AG04450 (cell line): ENCODE data around the gene ZNF318. TPM values are rescaled to one million over a fixed set of nuclear protein-coding genes. Genes with fewer than 3 reads are reported as not detected.
"Not testable (repeated sequence)": the region's sequence is repeated elsewhere in the genome, so short reads cannot be mapped to it uniquely, and the experiment has no call there.

Source experiments
- CTCF ChIA-PET: fragments of 300-600, 350-600 bp; formaldehyde crosslinking; extraction: SDS; loops from one replicate; lab custom pipeline; 2022; ENCODE audit warnings: antibody characterized with exemption, inconsistent platforms; lab: Charles Lee
- POLR2A ChIA-PET: fragments of 350-600 bp; formaldehyde crosslinking; extraction: SDS; loops from one replicate; lab custom pipeline; 2021; ENCODE audit warnings: antibody characterized with exemption, inconsistent platforms; lab: Yijun Ruan, JAX
- DNase-seq: peaks from one replicate; pipeline ENCODE4 v3.0.0-alpha.2; 2011; ENCODE audit warnings: low read depth, low spot score
- H3K27ac ChIP-seq: one replicate; pipeline ENCODE4 v1.5.1; 2012; ENCODE audit warnings: low read depth, low read length, control low read depth
- H3K27me3 ChIP-seq: one replicate; pipeline ENCODE4 v1.6.0; 2012; ENCODE audit warnings: low read length; ENCODE audit not compliant: control insufficient read depth, insufficient read depth
- H3K4me3 ChIP-seq: 2 replicates; pipeline ENCODE4 v1.5.1; 2011; ENCODE audit warnings: mild to moderate bottlenecking, low read depth, low read length, control low read depth
- H3K9me3 ChIP-seq: 2 replicates; pipeline ENCODE4 v1.5.1; 2012; ENCODE audit warnings: low read length; ENCODE audit not compliant: control insufficient read depth, insufficient read depth
- CTCF ChIP-seq: IDR thresholded peaks from 2 replicates; pipeline ENCODE4 v1.5.1; 2011; ENCODE audit warnings: low read depth, low read length, control low read depth, inconsistent platforms
- polyA minus RNA-seq: library from RNA; depleted of rRNA, polyadenylated mRNA; stranded (reverse); fragments of >200 nt; gene quantifications from 2 replicates; pipeline ENCODE4 v1.2.3, GENCODE V29; 2011; rRNA and poly(A)+ RNA removed
- polyA plus RNA-seq: library from polyadenylated mRNA; depleted of rRNA; stranded (reverse); fragments of >200 nt; gene quantifications from 2 replicates; pipeline ENCODE4 v1.2.3, GENCODE V29; 2011; rRNA removed

The ZNF318 gene
- polyA plus RNA-seq: 12.5 and 14.9 TPM in 2 replicates
- polyA minus RNA-seq: 26.5 and 27.6 TPM in 2 replicates

GRCh38 chr6:43369174-43370002, at the start of gene ZNF318:
Gene ZNF318 (minus strand): TSS chr6:43369647. CDS start chr6:43369365, 282 bp downstream.
- POLR2A ChIA-PET: interaction anchor here (0.6 to 2.5 kb wide), 8 partner anchors 9 to 1788 kb away, joined by 3 to 10 read pairs (median 4); partner anchors contain the start of genes ABCC10, DNPH1 and YIPF3
- Histone ChIP-seq H3K27ac (peak within 1 kb of the TSS; percentile 65), H3K4me3 (peak within 1 kb of the TSS; percentile 75), H3K9me3 (no peaks in the 10 kb centered on the region), H3K27me3 (no peaks in the 10 kb centered on the region)
- peak; percentile 93 for DNase-seq
- CTCF ChIA-PET: no interaction called here
- TF ChIP-seq CTCF: no peak

- DNase-seq: no peak
- ChIA-PET POLR2A (no interaction called here), CTCF (no interaction called here)
- Histone ChIP-seq H3K9me3 (peaks cover 15% of the 10 kb centered on the region; the same call in 1 of the 2 replicates), H3K27me3 (peaks cover 6% of the 10 kb centered on the region), H3K4me3 (no peak overlapping the region), H3K27ac (no peak overlapping the region)
- TF ChIP-seq CTCF: no peak
These were observed 47.5 kb upstream of the ZNF318 start for GRCh38 chr6:43416935-43417334.

GRCh38 chr6:43415275-43415674, 45.8 kb upstream of the ZNF318 start:
- peaks cover 15% of the 10 kb centered on the region; the same call in 1 of the 2 replicates for H3K9me3 ChIP-seq
- ChIA-PET CTCF (interaction anchor here (1.0 kb wide), 1 partner anchor 29 kb away, joined by 3 read pairs; no protein-coding TSS in a partner anchor), POLR2A (interaction anchor here (1.2 kb wide), 1 partner anchor 12 kb away, joined by 7 read pairs; the partner anchor contains the start of gene ABCC10)
- H3K27me3 ChIP-seq, H3K27ac ChIP-seq, DNase-seq, H3K4me3 ChIP-seq: not testable (repeated sequence)

DNA sequence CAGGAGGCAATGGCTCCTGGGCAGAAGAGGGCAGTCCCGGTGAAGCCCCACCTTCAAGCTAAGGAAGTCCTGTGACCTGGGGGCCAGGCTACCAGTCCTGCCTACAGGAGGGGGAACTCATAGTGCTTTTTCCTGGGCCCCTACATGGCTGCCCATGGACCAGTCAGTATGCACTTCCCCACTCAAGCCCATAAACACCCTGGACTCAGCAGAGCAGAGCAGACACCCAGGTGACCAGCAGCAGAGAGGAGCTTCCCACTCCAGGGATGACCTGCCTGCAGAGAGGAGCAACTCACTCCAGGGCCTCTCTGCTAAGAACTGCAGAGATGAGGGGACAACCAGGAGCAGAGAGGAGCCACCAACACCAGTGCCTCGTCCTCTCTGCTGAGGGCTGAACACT, 43.6 kb upstream of the ZNF318 start:
- no peak for TF ChIP-seq CTCF
- Histone ChIP-seq H3K27ac (no peak overlapping the region), H3K4me3 (no peak overlapping the region), H3K9me3 (peaks cover 15% of the 10 kb centered on the region; the same call in 1 of the 2 replicates), H3K27me3 (peaks cover 3% of the 10 kb centered on the region)
- POLR2A ChIA-PET: no interaction called here
- CTCF ChIA-PET: no interaction called here
- no peak for DNase-seq

DNA sequence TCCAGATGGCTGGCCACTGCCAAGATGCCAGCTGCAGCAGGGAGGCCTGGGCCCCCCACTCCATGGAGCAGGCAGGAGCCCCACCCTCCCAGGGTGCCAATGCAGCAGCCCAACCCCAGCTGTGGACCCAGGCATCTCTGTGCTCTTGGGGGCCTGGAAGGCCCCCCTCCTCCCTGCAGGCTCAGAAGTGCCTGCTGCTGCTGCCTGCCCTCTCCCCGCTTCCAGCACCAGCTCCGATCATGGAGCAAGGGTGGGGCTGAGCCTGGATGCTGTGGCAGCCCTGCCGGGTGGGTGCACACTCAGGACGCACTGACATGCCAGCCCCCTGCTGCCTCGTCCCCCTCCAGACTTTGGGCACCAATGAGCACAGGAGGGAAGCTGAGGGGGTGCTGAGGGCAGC, 43.1 kb upstream of the ZNF318 start:
- H3K4me3 ChIP-seq: no peak overlapping the region
- peaks cover 15% of the 10 kb centered on the region; the same call in 1 of the 2 replicates for H3K9me3 ChIP-seq
- DNase-seq: no peak
- H3K27me3 ChIP-seq: peaks cover 3% of the 10 kb centered on the region
- no peak for TF ChIP-seq CTCF
- POLR2A ChIA-PET: no interaction called here
- no peak overlapping the region for H3K27ac ChIP-seq
- CTCF ChIA-PET: no interaction called here

GRCh38 chr6:43410776-43411175, 41.3 kb upstream of the ZNF318 start:
- H3K9me3 ChIP-seq: peaks cover 15% of the 10 kb centered on the region; the same call in 1 of the 2 replicates
- DNase-seq, H3K27me3 ChIP-seq, H3K4me3 ChIP-seq, POLR2A ChIA-PET, H3K27ac ChIP-seq, CTCF ChIA-PET: not testable (repeated sequence)
